GM19455 (cell line): Measurements from ENCODE around the gene ACTMAP.

Experiments used
- ATAC-seq: cut with Tn5 transposase; IDR thresholded peaks from one replicate; pipeline ENCODE4 v1.9.1; 2021; ENCODE audit not compliant: unreplicated experiment

The ACTMAP gene

DNA sequence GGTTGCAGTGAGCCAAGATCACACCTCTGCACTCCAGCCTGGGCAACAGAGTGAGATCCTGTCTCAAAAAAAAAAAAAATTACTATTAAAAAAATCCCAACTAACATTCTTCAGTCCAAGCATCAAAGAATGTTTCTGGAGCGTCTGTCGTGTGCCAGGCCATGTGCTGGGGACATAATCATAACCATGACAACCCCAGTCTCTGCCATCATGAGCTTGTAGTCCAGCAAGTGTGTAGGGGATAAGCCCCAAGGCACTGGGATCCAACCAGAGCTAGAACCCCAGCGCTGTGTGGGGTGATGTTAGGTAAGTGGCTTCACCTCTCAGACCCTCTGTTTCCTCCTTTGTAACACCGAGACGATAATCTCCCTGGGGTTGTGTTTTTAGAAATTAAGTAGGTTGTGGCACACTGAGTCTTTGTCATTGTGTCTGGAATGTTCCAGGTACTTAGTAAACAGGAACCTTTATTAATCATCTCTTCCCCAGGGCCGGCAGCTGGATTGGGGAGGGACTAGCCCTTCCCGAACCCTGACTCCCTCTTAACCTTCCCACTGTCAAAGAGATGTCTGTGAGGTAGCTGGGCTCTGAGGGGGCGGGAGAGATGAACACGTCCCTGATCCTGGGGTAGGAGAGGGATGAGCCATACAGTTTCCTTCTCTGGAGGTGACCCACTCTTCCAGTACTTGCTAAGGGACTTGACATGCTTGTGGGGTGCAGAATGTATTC lies 28.2 kb downstream of the ACTMAP start:
- no peak for ATAC-seq

GRCh38 chr19:40721140-40721486 lies 29.2 kb downstream of the ACTMAP start:
- no peak for ATAC-seq

- no peak for ATAC-seq
Observed at GRCh38 chr19:40719414-40719894, 30.8 kb downstream of the ACTMAP start.

GRCh38 chr19:40718774-40719391 lies 31.4 kb downstream of the ACTMAP start:
- no peak for ATAC-seq

GRCh38 chr19:40717880-40718773 lies 32.1 kb downstream of the ACTMAP start:
- ATAC-seq, result no peak

- ATAC-seq, result peak; percentile 2
Observed at GRCh38 chr19:40717325-40717879, 32.9 kb downstream of the ACTMAP start.

DNA sequence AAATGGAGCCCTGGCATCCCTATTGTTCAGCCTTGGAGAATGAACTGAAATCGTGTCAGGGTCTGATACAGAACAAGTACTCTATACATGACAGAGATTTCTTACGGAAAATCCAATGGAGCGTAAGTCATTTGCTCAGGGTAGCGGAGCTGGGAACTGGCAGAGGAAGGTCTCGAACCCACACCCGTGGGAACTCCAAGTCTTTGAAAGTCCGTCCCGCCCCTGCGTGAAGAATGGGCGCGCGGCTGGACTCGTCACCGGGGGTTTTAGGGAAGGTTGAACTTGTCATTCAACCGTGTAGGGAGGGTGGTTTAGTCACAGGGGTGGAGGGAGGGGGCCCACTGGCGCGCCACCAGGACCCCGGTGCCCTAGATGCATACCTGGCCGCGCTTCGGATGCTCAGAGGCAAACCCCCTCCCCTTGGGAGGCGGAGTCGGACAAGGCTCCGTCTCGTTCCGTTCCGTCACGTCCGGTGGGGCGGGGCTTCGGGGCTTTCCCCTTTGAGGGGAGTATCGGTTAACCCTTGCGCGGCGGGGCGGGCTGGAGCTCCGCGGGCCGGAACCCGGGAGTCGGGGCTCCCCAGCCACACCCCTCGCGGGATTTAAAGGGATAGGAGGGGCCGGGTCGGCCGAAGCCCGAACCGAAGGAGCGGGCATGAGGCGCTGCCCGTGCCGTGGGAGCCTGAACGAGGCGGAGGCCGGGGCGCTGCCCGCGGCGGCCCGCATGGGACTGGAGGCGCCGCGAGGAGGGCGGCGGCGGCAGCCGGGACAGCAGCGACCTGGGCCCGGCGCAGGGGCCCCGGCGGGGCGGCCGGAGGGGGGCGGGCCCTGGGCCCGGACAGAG lies 33.6 kb downstream of the ACTMAP start, which contains the start of the genes COQ8B and ITPKC:
COQ8B (minus strand) TSS at position 405 of the 843 bp plus-strand sequence. CDS start 2,254 bp downstream, outside the sequence.
ITPKC (plus strand) TSS at position 631 of the 843 bp plus-strand sequence; CDS start at position 655, 24 bp downstream.
- peak; percentile 62 for ATAC-seq

- no peak for ATAC-seq
Observed at GRCh38 chr19:40716031-40716481, 34.2 kb downstream of the ACTMAP start.

GRCh38 chr19:40714441-40715299 lies 35.6 kb downstream of the ACTMAP start:
- peak; percentile 42 for ATAC-seq

- no peak for ATAC-seq
Observed at GRCh38 chr19:40713939-40714338, 36.3 kb downstream of the ACTMAP start.

- no peak for ATAC-seq
Observed at GRCh38 chr19:40709817-40710216, 40.5 kb downstream of the ACTMAP start.

DNA sequence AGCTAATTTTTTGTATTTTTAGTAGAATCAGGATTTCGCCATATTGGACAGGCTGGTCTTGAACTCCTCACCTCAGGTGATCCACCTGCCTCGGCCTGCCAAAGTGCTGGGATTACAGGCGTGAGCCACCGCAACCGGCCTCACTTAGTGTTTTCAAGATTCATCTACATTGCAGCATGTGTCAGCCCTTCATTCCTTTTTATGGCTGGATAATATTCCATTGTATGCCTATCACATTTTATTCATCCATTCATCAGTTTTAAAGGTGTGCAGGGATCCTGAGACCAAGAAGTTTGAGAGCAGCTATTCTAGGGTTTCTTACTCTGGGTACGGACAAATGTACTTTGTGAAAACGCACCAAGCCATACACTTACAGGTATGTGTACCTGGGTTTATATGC lies 42.7 kb downstream of the ACTMAP start:
- ATAC-seq, result no peak

- ATAC-seq, result no peak
Observed at GRCh38 chr19:40705950-40706619, 44.2 kb downstream of the ACTMAP start.

DNA sequence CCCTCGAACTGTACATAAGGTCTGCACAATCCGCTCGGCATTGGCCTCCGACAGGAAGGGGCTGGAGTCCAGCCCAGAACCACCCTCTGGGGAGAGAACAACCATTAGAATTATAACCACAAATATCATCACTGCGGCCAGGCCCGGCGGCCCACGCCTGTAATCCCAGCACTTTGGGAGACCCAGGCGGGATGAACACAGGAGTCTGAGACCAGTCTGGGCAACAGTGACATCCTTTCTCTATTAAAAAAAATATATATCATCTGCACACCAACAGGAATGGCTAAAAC lies 45.0 kb downstream of the ACTMAP start:
- no peak for ATAC-seq

DNA sequence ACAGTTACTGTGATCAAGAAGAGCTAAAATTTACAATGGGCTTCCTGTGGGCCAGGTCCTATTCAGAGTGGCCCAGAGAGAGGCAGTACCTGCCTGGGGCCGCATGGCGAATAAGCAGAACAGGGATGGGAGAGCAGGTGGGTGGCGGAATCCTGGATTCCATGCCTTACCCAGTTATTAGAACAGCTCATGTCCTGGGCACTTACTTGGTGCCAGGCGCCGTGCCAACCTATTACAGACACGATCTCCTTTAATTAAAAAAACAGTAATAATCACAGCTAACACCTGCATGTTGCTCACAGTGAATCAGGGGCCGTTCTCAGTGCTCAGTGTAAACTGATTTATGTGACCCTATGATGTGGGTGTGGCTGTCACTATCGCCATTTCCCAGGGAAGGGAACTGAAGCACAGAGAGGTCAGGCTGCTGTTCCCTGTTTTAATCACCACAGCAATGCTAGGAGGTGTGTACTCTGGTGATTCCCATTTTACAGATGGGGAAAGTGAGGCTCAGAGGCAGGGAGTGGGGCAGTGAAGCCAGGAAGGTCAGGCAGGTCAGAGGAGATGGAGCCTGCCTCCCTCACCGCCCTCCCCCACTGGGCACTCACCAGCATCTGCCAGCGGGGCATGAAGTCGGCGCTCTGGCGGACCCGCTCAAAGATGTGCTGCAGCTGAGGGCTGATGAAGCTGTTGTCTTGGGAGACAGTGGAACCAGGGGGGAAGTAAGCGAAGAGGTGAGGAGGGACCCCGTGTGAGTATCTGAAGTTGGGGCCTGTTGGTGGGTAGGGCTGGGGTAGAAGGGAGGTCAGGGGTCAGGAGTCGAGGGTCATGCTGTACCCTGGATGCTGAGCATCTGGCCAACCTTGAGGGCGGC lies 45.6 kb downstream of the ACTMAP start:
- no peak for ATAC-seq

- ATAC-seq, result no peak
Observed at GRCh38 chr19:40703029-40703755, 47.1 kb downstream of the ACTMAP start.

GRCh38 chr19:40702337-40703012 lies 47.8 kb downstream of the ACTMAP start:
- ATAC-seq, result no peak
